ENCODE data around the gene RENBP. TPM values are rescaled to one million over a fixed set of nuclear protein-coding genes. Genes with fewer than 3 reads are reported as not detected.

The RENBP gene
- total RNA-seq, 1 donor from 2014 or later, result 46.4 TPM

DNA sequence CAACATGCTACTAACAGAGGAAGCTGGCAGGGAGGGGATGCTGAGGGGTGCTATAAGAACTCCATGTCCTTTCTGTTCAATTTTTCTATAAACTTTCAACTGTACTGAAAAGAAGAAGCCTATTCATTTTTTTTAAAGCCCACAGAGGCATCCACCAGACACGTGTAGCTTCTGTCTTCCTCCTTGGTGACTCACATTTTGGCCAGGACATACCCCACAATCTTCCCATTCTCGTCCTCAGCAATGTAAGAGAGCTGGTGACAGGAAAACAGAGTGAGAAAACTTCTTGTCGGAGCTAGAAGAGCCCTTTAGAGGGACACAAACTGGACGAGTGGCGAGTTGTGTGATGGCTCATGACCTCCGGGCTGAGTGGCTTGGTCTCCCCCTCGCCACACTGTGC is 10.7 kb downstream of the RENBP start:
- H3K27me3 ChIP-seq, result no peaks in the 10 kb centered on the region
- intact Hi-C loops (cut with DNase I), result no loop called here
- no peaks in the 10 kb centered on the region for H3K9me3 ChIP-seq
- H3K4me1 ChIP-seq, result peaks cover 8% of the 10 kb centered on the region
- TF ChIP-seq, protein P1, sequence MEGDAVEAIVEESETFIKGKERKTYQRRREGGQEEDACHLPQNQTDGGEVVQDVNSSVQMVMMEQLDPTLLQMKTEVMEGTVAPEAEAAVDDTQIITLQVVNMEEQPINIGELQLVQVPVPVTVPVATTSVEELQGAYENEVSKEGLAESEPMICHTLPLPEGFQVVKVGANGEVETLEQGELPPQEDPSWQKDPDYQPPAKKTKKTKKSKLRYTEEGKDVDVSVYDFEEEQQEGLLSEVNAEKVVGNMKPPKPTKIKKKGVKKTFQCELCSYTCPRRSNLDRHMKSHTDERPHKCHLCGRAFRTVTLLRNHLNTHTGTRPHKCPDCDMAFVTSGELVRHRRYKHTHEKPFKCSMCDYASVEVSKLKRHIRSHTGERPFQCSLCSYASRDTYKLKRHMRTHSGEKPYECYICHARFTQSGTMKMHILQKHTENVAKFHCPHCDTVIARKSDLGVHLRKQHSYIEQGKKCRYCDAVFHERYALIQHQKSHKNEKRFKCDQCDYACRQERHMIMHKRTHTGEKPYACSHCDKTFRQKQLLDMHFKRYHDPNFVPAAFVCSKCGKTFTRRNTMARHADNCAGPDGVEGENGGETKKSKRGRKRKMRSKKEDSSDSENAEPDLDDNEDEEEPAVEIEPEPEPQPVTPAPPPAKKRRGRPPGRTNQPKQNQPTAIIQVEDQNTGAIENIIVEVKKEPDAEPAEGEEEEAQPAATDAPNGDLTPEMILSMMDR (IDR thresholded peaks at IDR 0.05), result no peak
- H3K36me3 ChIP-seq, result peaks cover 12% of the 10 kb centered on the region
- no peak overlapping the region for H3K27ac ChIP-seq
- peak overlapping the region; percentile 61 for H3K4me3 ChIP-seq
- DNase-seq (no peak), ATAC-seq (no peak)

DNA sequence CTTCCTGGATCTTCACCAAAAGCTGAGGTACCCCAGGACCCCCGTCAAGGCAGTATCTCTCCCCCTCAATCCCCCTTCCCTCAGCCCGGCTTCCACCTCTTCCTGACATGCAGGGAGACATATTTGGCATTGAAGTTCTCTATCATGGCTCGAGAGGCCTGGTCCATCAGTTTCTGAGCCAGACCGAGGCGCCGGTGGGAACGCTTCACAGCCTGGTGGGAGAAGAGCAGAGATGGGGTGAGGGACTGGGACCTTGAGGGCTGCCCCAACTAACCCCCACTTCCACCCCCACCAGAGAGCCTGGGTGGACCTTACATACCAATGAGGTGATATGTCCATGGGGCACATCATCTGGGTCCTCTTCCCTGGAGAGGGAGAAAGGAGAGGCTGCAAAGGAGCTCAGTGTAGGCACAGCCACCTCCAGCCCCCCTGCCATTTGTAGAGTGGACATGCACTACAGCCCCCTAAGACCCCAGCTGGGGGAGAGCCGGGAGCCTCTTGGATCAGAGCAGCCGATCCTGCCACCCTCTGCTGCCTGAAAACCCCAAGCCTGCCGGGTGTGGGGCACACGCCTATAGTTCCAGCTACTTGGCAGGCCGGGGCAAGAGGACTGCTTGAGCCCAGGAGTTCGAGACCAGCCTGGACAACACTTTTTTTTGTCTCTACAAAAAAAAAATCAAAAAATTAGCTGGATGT is 12.1 kb downstream of the RENBP start:
- ATAC-seq, result no peak
- TF ChIP-seq, protein P1 (IDR thresholded peaks at IDR 0.05), result no peak
- DNase-seq, result no peak
- Histone ChIP-seq H3K4me1 (peaks cover 8% of the 10 kb centered on the region), H3K27me3 (no peaks in the 10 kb centered on the region), H3K27ac (no peak overlapping the region), H3K9me3 (no peaks in the 10 kb centered on the region), H3K4me3 (no peak overlapping the region), H3K36me3 (peaks cover 12% of the 10 kb centered on the region)
- intact Hi-C loops (cut with DNase I), result no loop called here

DNA sequence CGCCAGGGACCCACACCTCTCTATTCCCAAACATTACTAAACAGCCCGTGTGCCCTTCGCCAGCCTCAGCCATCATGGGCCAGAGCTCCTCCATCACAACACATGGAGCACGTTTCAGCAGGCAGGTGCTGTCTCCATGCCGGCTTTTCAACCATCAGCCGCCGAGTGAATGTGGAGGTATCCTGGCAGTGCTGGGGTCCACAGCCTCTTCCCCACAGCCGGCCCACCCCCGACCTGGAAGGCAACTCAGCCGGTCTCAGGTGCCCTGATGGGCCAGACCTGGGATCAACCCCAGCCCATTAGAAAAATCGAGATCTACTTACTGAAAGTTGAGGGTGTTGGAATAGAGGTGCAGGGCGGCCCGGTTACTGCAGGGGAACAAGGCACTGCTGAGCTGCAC is 12.7 kb downstream of the RENBP start:
- no peak overlapping the region for H3K4me3 ChIP-seq
- peaks cover 8% of the 10 kb centered on the region for H3K4me1 ChIP-seq
- ATAC-seq (no peak), DNase-seq (no peak)
- TF ChIP-seq, protein P1 (IDR thresholded peaks at IDR 0.05), result no peak
- intact Hi-C loops (cut with DNase I), result no loop called here
- no peaks in the 10 kb centered on the region for H3K9me3 ChIP-seq
- peaks cover 12% of the 10 kb centered on the region for H3K36me3 ChIP-seq
- H3K27me3 ChIP-seq, result no peaks in the 10 kb centered on the region
- no peak overlapping the region for H3K27ac ChIP-seq

- H3K27me3 ChIP-seq, result no peaks in the 10 kb centered on the region
- H3K9me3 ChIP-seq, result no peaks in the 10 kb centered on the region
- DNase-seq (no peak), ATAC-seq (no peak)
- intact Hi-C loops (cut with DNase I), result no loop called here
- TF ChIP-seq, protein P1 (IDR thresholded peaks at IDR 0.05), result no peak
- no peak overlapping the region for H3K27ac ChIP-seq
- H3K4me1 ChIP-seq, result peaks cover 8% of the 10 kb centered on the region
- peaks cover 12% of the 10 kb centered on the region for H3K36me3 ChIP-seq
- no peak overlapping the region for H3K4me3 ChIP-seq
These were observed 13.3 kb downstream of the RENBP start for GRCh38 chrX:153931151-153931550.

- H3K9me3 ChIP-seq, result no peaks in the 10 kb centered on the region
- H3K4me1 ChIP-seq, result peaks cover 5% of the 10 kb centered on the region
- TF ChIP-seq, protein P1 (IDR thresholded peaks at IDR 0.05), result no peak
- no peak overlapping the region for H3K27ac ChIP-seq
- intact Hi-C loops (cut with DNase I), result no loop called here
- no peak for ATAC-seq
- peaks cover 12% of the 10 kb centered on the region for H3K36me3 ChIP-seq
- H3K4me3 ChIP-seq, result no peak overlapping the region
- no peaks in the 10 kb centered on the region for H3K27me3 ChIP-seq
- no peak for DNase-seq
These were observed 14.2 kb downstream of the RENBP start for GRCh38 chrX:153930011-153930910.
